A673 (cell line): Measurements from ENCODE around the gene MS4A12.
"Not testable (repeated sequence)": the region's sequence is repeated elsewhere in the genome, so short reads cannot be mapped to it uniquely, and the experiment has no call there.

Source experiments
- CTCF ChIP-seq: fragments of 300-800, 200-600 bp; sonication (generic); conservative IDR thresholded peaks from 2 replicates; pipeline ENCODE4 v1.5.1; 2017; ENCODE audit warnings: low read depth, mild to moderate bottlenecking, antibody characterized with exemption, low read length, moderate library complexity, mixed read lengths
- EZH2 ChIP-seq: fragments of 200-600 bp; sonication (generic); IDR thresholded peaks from 2 replicates; pipeline ENCODE4 v1.6.1; 2017; ENCODE audit warnings: borderline replicate concordance, low read depth, mild to moderate bottlenecking, mixed read lengths, antibody characterized with exemption, low read length; ENCODE audit not compliant: poor library complexity, severe bottlenecking

- TF ChIP-seq CTCF, EZH2: not testable (repeated sequence)
These were observed 46.0 kb downstream of the MS4A12 start for GRCh38 chr11:60538627-60539026.
